Urothelium cell line (cell line): Measurements from ENCODE around the gene ENTPD3.

Experiments used
- DNase-seq: peaks from one replicate; pipeline ENCODE4 v3.0.0; 2011; ENCODE audit warnings: low spot score, mixed read lengths
- FAIRE-seq: peaks from 2 replicates; lab custom pipeline; 2011; peaks lifted over from hg19 to GRCh38; lab: Jason Lieb, UNC

ENTPD3 gene, protein sequence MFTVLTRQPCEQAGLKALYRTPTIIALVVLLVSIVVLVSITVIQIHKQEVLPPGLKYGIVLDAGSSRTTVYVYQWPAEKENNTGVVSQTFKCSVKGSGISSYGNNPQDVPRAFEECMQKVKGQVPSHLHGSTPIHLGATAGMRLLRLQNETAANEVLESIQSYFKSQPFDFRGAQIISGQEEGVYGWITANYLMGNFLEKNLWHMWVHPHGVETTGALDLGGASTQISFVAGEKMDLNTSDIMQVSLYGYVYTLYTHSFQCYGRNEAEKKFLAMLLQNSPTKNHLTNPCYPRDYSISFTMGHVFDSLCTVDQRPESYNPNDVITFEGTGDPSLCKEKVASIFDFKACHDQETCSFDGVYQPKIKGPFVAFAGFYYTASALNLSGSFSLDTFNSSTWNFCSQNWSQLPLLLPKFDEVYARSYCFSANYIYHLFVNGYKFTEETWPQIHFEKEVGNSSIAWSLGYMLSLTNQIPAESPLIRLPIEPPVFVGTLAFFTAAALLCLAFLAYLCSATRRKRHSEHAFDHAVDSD

GRCh38 chr3:40387001-40387894 lies at the start of gene ENTPD3:
Gene ENTPD3 (plus strand): TSS chr3:40387184. CDS start chr3:40388058, 874 bp downstream.
- peak; percentile 55 for DNase-seq
- no peak for FAIRE-seq

GRCh38 chr3:40339871-40340270 lies 47.1 kb upstream of the ENTPD3 start:
- no peak for DNase-seq

GRCh38 chr3:40340541-40341170 lies 46.3 kb upstream of the ENTPD3 start:
- FAIRE-seq (no peak), DNase-seq (no peak)

More at GRCh38 chr3:40339871-40340270, 47.1 kb upstream of the ENTPD3 start:
- no peak for FAIRE-seq

DNA sequence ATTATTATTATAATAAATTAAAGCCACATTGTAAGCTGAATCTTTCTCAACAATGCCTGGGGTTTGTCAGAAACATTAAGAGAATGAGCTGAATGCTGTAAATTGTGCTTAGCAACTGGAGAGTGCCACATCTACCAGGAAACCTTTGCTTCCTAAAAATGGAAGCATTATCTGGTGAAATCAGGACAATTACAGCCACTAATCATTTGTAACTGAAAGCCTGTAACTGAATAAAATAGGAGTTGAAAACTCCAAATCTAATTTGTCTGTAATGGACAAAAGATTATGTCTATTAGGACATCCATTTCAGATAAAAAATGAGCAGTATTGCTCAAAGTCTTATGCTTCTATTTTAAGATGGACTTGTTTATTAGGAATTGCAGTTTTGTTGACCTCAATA lies 45.3 kb upstream of the ENTPD3 start:
- no peak for FAIRE-seq
- DNase-seq, result no peak

DNA sequence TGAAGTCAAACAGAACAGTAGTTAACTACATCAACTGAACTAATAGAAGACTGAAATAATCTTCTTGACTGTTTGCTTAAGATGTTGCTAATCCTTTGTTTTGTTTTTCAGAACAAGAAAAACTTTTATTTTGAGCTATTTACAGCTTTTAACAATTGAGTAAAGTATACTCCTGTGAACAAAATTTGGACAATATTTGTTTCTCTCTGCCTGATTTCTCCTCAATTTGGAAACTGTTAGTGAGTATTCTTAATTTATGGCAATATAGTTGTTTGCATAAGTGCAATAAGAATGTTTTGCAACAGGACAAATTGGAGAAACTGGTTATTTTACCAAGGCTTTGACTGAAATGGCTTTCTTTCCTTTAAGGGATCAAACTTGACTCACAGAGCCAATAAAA lies 36.5 kb upstream of the ENTPD3 start:
- DNase-seq (no peak), FAIRE-seq (no peak)

GRCh38 chr3:40355410-40355809 lies 31.6 kb upstream of the ENTPD3 start:
- no peak for DNase-seq
- FAIRE-seq, result no peak

DNA sequence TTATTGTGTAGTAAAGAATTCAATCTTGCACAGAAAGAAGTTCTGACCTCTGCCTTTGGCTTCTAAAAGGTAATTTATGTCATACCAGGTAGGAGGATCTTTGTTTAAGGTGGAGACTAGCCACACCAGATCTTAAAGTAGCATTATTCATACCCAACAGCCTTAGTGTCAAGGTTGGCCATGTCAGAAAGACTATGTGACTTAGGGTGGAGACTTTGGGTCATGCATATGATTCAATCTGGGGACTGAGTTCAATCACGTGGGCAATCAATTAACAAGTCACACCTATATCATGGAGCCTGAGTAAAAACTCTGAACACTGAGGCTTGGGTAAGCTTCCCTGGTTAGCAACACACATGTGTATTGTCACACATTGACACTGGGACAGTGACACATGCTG lies 28.5 kb upstream of the ENTPD3 start:
- no peak for DNase-seq
- no peak for FAIRE-seq

GRCh38 chr3:40363674-40364073 lies 23.3 kb upstream of the ENTPD3 start:
- DNase-seq (no peak), FAIRE-seq (no peak)

GRCh38 chr3:40366203-40367162 lies 20.5 kb upstream of the ENTPD3 start:
- FAIRE-seq (no peak), DNase-seq (no peak)

GRCh38 chr3:40369716-40370115 lies 17.3 kb upstream of the ENTPD3 start:
- DNase-seq (no peak), FAIRE-seq (no peak)

DNA sequence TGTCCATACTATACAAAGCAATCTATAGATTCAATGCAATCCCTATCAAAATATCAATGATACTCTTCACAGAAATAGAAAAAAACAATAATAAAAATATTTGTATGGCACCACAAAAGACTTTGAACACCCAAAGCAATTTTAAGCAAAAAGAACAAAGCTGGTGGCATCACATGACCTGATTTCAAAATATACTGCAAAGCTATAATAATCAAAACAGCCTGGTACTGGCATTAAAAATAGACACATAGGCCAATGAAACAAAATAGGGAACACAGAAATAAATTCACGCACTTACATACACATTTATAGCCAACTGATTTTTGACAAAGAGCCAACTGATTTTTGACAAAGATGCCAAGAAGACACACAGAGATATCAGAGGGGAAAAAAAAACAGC lies 9.2 kb upstream of the ENTPD3 start:
- DNase-seq, result no peak
- FAIRE-seq, result no peak

DNA sequence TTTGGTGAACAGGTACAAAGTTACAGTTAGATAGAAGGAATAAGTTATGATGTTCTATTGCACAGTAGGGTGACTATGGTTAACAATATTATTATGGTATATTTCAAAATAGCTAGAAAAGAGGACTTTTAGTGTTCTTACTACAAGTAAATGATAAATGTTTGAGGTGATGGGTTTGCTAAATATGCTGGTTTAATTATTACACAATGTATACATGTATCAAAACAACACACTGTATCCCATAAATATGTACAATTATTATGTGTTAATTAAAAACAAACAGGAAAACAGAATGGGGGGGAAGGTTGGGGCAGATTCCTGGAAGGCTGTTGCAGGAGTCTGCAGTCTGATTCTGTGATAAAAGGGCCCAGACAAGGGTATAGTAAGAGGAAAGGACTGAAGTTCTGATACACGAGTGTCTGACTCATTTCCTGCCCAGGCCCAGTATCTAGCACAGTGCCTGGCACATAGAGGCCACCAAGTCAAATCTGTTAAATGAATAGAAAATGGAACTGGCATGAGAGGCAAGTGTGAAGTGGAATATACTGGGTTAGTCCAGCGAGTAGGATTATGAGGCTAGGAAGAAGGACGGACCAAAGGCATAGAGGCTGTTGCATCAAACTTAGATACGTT lies 7.2 kb upstream of the ENTPD3 start:
- no peak for FAIRE-seq
- DNase-seq, result no peak

GRCh38 chr3:40381904-40382616 lies 4.9 kb upstream of the ENTPD3 start:
- DNase-seq (no peak), FAIRE-seq (no peak)

DNA sequence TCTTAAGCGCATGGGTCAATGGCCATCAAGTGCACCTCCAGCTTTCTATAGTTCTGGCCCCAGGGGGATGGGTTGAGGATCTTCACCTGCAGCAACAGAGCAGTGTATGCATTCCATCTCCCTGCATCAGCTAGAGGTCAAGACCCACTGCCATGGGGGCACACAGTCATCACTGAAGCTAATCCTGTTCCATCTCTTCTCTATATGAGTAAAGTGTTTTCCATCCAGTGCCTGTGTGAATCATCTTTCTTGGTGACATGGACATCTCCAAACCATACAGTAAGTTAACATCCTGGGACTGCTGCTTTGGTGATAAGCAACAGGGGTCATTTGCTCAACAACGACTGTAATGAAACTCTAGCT lies 4.4 kb upstream of the ENTPD3 start:
- FAIRE-seq (no peak), DNase-seq (no peak)

DNA sequence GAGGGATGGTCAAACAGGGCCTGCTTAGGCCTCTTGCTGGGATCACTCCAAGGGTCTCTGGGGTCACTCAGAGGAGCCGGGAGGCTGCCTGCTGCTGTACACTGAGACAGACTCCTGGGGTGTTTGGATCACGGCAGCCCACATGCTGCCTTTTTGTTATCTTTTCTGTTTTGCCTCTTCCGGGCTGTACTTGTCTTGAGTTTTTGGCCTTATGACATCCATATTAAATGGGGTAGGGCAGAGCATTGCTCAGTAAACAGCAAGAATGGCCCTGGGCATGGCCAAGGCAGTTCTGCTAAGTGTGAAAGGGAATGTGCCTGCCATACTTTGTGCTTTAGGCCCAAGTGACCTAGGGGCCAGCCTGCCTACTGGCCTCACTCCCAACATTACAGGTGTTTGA lies 771 bp upstream of the ENTPD3 start:
- FAIRE-seq, result no peak
- no peak for DNase-seq

GRCh38 chr3:40387895-40388254 lies 891 bp downstream of the ENTPD3 start:
- no peak for FAIRE-seq
- no peak for DNase-seq

DNA sequence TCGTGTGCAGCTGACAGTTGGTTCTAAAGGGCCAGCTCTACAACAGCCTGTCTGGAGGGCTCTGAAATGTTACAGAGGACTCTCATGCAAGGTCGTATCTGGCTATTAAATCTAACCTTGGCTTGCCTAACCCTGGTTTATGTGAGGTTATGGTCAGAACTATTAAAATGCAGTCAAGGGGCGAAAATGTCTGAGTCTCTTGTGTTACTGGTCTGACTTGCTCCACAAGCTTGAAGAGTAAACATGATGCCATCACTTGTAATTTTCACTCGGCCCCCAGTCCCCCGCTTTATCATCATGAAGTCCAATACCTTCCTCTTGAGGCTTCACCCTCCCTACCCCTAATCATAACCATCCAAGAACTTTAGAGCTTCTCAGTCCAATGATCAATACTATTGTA lies 9.4 kb downstream of the ENTPD3 start:
- FAIRE-seq (no peak), DNase-seq (no peak)

DNA sequence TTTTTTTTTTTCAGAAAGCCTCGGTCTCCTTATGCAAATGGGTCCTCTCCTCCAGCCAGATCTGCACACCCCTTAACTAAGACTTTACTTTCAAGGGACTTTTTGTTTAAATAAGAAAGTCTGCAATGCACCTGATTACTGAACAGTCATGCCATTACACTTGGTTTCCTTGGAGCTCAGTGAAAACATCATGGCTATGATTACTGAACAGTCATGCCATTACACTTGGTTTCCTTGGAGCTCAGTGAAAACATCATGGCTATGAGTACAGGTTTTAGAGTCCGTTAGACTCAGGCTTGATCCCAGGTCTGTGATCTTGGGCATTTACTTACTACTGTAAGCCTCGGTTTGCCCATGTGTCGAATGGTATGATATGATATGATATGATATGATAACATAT lies 10.1 kb downstream of the ENTPD3 start:
- DNase-seq (no peak), FAIRE-seq (no peak)

GRCh38 chr3:40397912-40398311 lies 10.9 kb downstream of the ENTPD3 start:
- DNase-seq (no peak), FAIRE-seq (no peak)
